ENCODE data around the gene ZNF608. TPM values are rescaled to one million over a fixed set of nuclear protein-coding genes. Genes with fewer than 3 reads are reported as not detected.

The ZNF608 gene
- total and polyA plus RNA-seq, 9 of the 15 experiments (the other 6 are each of a cell fraction or from before 2014, with no cell fraction given), result 0.38 to 1.5 (median 1.00) TPM

- TF ChIP-seq AFF1 (IDR thresholded peaks at IDR 0.05; ENCODE audit: low read depth in 1 of 2, partially characterized antibody in 2 of 2), result no peak
- TF ChIP-seq NRF1 (conservative IDR thresholded peaks at IDR 0.05 in 1 of 2, IDR thresholded peaks at IDR 0.05 in 1 of 2), result no peak
- no peak for TF ChIP-seq GMEB1 (CRISPR knock-in tag; IDR thresholded peaks at IDR 0.05)
- no peak for TF ChIP-seq SMARCE1 (IDR thresholded peaks at IDR 0.05)
- no peak for TF ChIP-seq U2AF1 (optimal IDR thresholded peaks at IDR 0.05; ENCODE audit: low read depth, low read length)
- TF ChIP-seq SREBF2 (CRISPR knock-in tag; IDR thresholded peaks at IDR 0.05), result no peak
- no peak for TF ChIP-seq ZZZ3 (IDR thresholded peaks at IDR 0.05)
Observed at GRCh38 chr5:124748687-124749594, 2.5 kb upstream of the ZNF608 start (continued).
